Ishikawa (cell line): ENCODE data around the gene ELMO1.

Source experiments
- CEBPB ChIP-seq: IDR thresholded peaks from 2 replicates; pipeline ENCODE4 v1.6.1; 2012
- CREB1 ChIP-seq: IDR thresholded peaks from 2 replicates; pipeline ENCODE4 v1.6.1; 2012; ENCODE audit warnings: low read depth
- EGR1 ChIP-seq: IDR thresholded peaks from 2 replicates; pipeline ENCODE4 v1.6.1; 2012
- EP300 ChIP-seq: IDR thresholded peaks from 2 replicates; pipeline ENCODE4 v1.6.1; 2012; ENCODE audit warnings: borderline replicate concordance
- FOXM1 ChIP-seq: IDR thresholded peaks from 2 replicates; pipeline ENCODE4 v1.6.1; 2012; ENCODE audit warnings: low read depth, borderline replicate concordance
- NFIC ChIP-seq: IDR thresholded peaks from 2 replicates; pipeline ENCODE4 v1.6.1; 2012
- RAD21 ChIP-seq: IDR thresholded peaks from 2 replicates; pipeline ENCODE4 v1.6.1; 2012; ENCODE audit warnings: low read depth
- TAF1 ChIP-seq: IDR thresholded peaks from 2 replicates; pipeline ENCODE4 v1.6.1; 2012; ENCODE audit warnings: low read depth, mild to moderate bottlenecking
- TCF12 ChIP-seq: IDR thresholded peaks from 2 replicates; pipeline ENCODE4 v1.6.1; 2012; ENCODE audit warnings: low read depth
- TEAD4 ChIP-seq: IDR thresholded peaks from 2 replicates; pipeline ENCODE4 v1.6.1; 2012
- YY1 ChIP-seq: IDR thresholded peaks from 2 replicates; pipeline ENCODE4 v1.6.1; 2012; ENCODE audit warnings: low read depth
- ZBTB7A ChIP-seq: IDR thresholded peaks from 2 replicates; pipeline ENCODE4 v1.6.1; 2012; ENCODE audit warnings: low read depth
- TF ChIP-seq, protein P1 (sequence below): IDR thresholded peaks from 2 replicates; pipeline ENCODE4 v1.6.1; 2012; ENCODE audit warnings: low read depth, mild to moderate bottlenecking
- TF ChIP-seq, protein P2 (sequence below): IDR thresholded peaks from 2 replicates; pipeline ENCODE4 v1.6.1; 2012
- TF ChIP-seq, protein P3 (sequence below): IDR thresholded peaks from 2 replicates; pipeline ENCODE4 v1.6.1; 2012

Gene ELMO1

DNA sequence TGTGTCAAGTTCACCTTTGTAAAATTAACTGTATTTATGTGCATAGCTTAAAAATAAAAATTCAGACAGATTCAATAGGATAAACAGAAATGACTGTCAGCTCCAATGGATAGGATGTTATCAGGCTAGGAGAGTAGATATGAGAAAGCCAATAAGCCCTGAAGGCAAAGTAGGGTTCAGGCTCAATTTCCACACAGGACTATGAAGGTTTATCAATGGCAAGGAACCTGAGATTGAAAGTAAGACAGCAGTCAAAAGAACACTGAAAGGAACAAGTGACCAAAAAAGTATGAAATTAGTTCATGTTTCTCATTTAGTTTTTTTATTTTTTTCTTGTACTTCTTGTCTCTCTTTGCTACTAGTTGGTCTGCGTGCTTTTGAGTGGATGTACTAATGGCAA is 121.4 kb downstream of the ELMO1 start:
- no peak for TF ChIP-seq EGR1
- TF ChIP-seq CEBPB, result no peak
- no peak for TF ChIP-seq NFIC
- TF ChIP-seq RAD21, result no peak
- TF ChIP-seq YY1, result no peak
- TF ChIP-seq, protein P1, sequence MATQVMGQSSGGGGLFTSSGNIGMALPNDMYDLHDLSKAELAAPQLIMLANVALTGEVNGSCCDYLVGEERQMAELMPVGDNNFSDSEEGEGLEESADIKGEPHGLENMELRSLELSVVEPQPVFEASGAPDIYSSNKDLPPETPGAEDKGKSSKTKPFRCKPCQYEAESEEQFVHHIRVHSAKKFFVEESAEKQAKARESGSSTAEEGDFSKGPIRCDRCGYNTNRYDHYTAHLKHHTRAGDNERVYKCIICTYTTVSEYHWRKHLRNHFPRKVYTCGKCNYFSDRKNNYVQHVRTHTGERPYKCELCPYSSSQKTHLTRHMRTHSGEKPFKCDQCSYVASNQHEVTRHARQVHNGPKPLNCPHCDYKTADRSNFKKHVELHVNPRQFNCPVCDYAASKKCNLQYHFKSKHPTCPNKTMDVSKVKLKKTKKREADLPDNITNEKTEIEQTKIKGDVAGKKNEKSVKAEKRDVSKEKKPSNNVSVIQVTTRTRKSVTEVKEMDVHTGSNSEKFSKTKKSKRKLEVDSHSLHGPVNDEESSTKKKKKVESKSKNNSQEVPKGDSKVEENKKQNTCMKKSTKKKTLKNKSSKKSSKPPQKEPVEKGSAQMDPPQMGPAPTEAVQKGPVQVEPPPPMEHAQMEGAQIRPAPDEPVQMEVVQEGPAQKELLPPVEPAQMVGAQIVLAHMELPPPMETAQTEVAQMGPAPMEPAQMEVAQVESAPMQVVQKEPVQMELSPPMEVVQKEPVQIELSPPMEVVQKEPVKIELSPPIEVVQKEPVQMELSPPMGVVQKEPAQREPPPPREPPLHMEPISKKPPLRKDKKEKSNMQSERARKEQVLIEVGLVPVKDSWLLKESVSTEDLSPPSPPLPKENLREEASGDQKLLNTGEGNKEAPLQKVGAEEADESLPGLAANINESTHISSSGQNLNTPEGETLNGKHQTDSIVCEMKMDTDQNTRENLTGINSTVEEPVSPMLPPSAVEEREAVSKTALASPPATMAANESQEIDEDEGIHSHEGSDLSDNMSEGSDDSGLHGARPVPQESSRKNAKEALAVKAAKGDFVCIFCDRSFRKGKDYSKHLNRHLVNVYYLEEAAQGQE, result no peak
- TF ChIP-seq, protein P2, sequence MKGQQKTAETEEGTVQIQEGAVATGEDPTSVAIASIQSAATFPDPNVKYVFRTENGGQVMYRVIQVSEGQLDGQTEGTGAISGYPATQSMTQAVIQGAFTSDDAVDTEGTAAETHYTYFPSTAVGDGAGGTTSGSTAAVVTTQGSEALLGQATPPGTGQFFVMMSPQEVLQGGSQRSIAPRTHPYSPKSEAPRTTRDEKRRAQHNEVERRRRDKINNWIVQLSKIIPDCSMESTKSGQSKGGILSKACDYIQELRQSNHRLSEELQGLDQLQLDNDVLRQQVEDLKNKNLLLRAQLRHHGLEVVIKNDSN, result no peak
- TF ChIP-seq TAF1, result no peak
- no peak for TF ChIP-seq ZBTB7A
- TF ChIP-seq, protein P3, sequence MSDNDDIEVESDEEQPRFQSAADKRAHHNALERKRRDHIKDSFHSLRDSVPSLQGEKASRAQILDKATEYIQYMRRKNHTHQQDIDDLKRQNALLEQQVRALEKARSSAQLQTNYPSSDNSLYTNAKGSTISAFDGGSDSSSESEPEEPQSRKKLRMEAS, result no peak
- no peak for TF ChIP-seq CREB1
- TF ChIP-seq EP300, result no peak
- no peak for TF ChIP-seq TCF12
- no peak for TF ChIP-seq FOXM1
- TF ChIP-seq TEAD4, result no peak

DNA sequence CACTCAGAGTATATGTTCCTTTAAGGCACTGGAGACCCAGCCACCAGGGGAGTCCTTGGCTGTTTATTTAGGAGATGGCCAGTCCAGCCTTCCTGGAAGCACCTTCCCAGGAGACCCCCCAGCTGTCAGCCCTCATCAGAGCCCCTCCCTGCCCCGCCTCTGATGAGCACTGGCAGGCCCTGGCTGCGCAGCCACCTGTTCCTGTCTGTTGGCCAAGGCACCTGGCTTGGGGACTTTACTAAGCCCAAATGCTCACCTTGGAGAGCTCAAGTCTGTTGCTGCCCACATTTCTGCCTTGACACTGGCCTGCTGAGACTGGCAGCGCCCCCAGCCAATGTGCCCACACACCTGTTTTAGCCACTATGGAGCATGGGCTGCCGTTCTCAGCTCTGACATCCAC is 124.7 kb downstream of the ELMO1 start:
- TF ChIP-seq EGR1 (no peak), EP300 (no peak), RAD21 (no peak), CREB1 (no peak), TEAD4 (no peak), YY1 (no peak), FOXM1 (no peak), NFIC (no peak), TAF1 (no peak), ZBTB7A (no peak), CEBPB (no peak), TCF12 (no peak)
- TF ChIP-seq, protein P2, result no peak
- TF ChIP-seq, protein P3, result no peak
- TF ChIP-seq, protein P1, result no peak

DNA sequence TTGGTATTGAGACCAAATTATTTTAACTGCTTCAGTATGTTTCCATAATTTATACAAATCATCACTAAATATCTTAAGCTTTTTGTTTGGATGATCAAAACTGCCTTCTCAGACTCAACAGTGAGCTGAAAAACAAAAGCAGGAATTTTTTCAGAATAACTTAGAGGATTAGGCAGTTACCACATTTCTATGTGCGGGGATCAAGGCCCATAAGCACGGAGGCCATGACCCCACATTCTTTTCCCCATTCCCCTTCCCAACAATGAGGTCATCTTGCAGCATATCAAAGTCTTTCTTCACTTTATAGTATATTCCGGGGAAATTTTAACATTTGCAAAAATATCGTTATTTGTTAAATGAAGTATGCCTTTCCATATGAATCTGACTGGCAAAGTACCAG is 125.8 kb downstream of the ELMO1 start:
- TF ChIP-seq RAD21 (no peak), YY1 (no peak), FOXM1 (no peak), TEAD4 (no peak), EGR1 (no peak)
- TF ChIP-seq, protein P3, result no peak

DNA sequence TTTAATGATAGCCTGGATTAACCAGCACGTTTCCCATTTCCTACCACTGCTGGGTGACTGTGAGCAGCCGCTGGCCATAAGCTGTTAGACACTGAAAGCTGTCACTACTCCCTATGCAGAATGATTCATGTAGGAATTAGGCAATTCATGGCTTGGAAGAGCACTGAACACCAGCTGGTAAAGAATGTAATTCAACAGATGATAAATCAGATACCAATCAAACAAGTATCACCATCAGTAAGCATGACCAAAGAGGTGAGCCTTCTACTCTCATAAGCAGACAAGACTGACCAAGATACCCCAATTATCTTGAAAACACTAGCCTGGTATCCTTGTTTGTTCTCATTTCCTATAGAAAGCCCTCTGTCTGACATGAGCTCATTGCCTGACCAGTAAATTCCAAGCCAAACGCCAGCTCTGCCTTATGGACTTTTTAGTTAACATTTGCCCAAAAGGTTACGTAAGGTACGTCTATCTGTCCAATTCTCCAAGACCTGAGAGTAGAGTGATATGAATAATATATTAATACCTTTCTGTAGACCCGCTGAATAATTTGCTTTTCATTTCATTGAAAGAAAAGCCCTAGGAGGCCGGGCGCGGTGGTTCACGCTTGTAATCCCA is 127.7 kb downstream of the ELMO1 start:
- no peak for TF ChIP-seq EGR1
- TF ChIP-seq NFIC, result no peak
- TF ChIP-seq CEBPB, result no peak
- TF ChIP-seq, protein P3, result no peak
- TF ChIP-seq TAF1, result no peak
- no peak for TF ChIP-seq TEAD4
- TF ChIP-seq, protein P1, result no peak
- no peak for TF ChIP-seq ZBTB7A
- TF ChIP-seq, protein P2, result no peak
- no peak for TF ChIP-seq RAD21
- TF ChIP-seq CREB1, result no peak
- TF ChIP-seq FOXM1, result no peak
- TF ChIP-seq EP300, result no peak
- TF ChIP-seq TCF12, result no peak
- no peak for TF ChIP-seq YY1
